Activated T-cell treated with anti-CD3 and anti-CD28 coated beads, Interleukin-2, amount 50 U/mL, for 4 hours (primary cell): Measurements from ENCODE around the gene GARIN5B. TPM values are rescaled to one million over a fixed set of nuclear protein-coding genes. Genes with fewer than 3 reads are reported as not detected.

ENCODE experiments used
- ATAC-seq, 2 donors: fragments of 200-7000 bp; cut with Tn5 transposase; one replicate each; pipeline ENCODE4 v1.10.0; 2021
- DNase-seq: peaks from one replicate; pipeline ENCODE4 v3.0.0-alpha.2; 2020
- H3K27me3 Mint-ChIP-seq: one replicate; pipeline ENCODE4 v1.8.0; 2021; ENCODE audit warnings: low read depth, mixed read lengths
- H3K36me3 Mint-ChIP-seq: one replicate; pipeline ENCODE4 v1.8.0; 2022; ENCODE audit warnings: mixed read lengths; ENCODE audit not compliant: insufficient read depth
- H3K4me1 Mint-ChIP-seq: one replicate; pipeline ENCODE4 v1.8.0; 2021; ENCODE audit warnings: low read depth, mixed read lengths
- H3K4me3 Mint-ChIP-seq: one replicate; pipeline ENCODE4 v1.8.0; 2021; ENCODE audit warnings: mild to moderate bottlenecking, moderate library complexity, mixed read lengths
- H3K9me3 Mint-ChIP-seq: one replicate; pipeline ENCODE4 v1.8.0; 2021; ENCODE audit warnings: mixed read lengths
- total RNA-seq, 3 donors: library from RNA; stranded (reverse); gene quantifications; one replicate each; pipeline ENCODE4 v1.2.1, GENCODE V29; 2021

GARIN5B gene
- total RNA-seq, 3 donors from 2014 or later = not detected

DNA sequence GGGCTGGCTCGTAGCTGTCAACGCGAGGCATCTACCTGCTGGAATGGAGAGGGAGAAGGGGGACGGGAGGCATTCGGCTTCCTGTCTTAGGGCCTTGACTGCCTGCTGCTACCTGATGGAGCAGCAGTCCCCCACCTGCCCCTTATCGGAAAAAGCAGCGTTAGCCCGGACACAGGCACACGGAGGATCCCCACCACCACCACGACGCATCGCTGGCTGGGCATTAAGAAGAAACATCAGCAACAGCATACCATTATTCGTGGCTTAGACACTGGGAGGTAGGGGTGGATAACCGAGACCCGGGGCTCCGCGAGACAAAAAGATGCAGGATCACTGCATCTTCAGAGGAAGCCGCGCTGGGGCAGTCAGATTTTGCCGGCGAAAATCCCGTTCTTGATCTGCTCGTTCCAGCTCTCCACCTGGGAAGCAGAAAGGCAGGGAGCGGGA lies 9.7 kb downstream of the GARIN5B start:
- Mint-ChIP-seq H3K4me3 (peak overlapping the region; percentile 75), H3K4me1 (peaks cover 19% of the 10 kb centered on the region), H3K27me3 (peaks cover 50% of the 10 kb centered on the region), H3K9me3 (no peaks in the 10 kb centered on the region), H3K36me3 (no peaks in the 10 kb centered on the region)
- no peak for DNase-seq
- ATAC-seq = peak in 1 of 2 donors; percentile 16

DNA sequence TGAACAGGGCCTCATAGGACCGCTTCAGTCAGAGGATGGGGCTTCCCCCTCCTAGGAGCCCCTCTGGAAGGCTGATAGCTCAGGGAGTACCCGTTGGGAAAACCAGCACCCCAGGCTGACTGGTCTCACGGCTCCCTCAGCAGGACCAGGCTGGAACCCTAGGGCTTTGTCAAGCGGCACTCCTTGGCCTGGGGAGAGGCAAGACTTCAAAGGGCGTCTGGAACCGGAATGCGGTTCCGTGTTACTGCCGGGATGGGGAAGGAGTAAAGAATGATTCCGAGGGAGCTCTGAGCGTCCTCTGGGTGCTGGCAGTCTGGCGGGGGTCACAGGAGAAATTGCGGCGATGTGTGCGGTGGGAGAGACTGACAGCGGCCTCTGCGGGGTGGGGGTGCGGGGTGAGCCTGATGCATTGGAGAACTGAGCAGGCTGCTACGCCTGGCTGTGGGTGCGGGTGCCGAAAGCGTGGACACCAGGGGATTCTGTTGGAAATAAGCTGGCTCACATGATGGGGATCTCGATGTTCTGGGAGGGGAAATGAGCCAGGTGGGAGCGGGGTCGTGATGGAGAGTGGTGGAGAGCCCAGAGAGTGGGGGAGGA lies 10.4 kb downstream of the GARIN5B start:
- no peaks in the 10 kb centered on the region for H3K9me3 Mint-ChIP-seq
- H3K27me3 Mint-ChIP-seq = peaks cover 50% of the 10 kb centered on the region
- no peaks in the 10 kb centered on the region for H3K36me3 Mint-ChIP-seq
- H3K4me1 Mint-ChIP-seq = peaks cover 19% of the 10 kb centered on the region
- DNase-seq (no peak), ATAC-seq (no peak)
- H3K4me3 Mint-ChIP-seq = peak overlapping the region; percentile 52

DNA sequence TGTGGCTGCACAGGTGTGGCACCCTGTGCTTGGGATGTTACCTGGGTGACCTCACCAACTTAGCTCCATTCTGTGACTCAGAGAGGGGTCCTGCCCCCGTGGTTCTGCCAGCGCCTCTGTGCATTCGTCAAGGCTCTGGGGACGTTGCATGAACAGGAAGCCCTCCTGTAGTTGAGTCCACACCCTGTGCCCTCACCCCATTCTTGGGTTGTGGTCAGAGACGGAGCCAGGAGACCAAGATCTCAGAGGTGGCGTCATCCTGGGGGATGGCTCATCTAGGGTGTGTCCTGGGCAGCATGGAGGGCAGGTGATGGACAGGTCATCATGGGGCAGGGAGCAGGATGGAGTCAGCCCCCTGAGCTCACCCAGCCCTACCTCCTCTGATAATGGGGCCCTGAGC lies 11.0 kb downstream of the GARIN5B start:
- peaks cover 44% of the 10 kb centered on the region for H3K27me3 Mint-ChIP-seq
- DNase-seq = no peak
- no peak for ATAC-seq
- H3K9me3 Mint-ChIP-seq = no peaks in the 10 kb centered on the region
- no peaks in the 10 kb centered on the region for H3K36me3 Mint-ChIP-seq
- H3K4me1 Mint-ChIP-seq = peaks cover 19% of the 10 kb centered on the region
- no peak overlapping the region for H3K4me3 Mint-ChIP-seq

DNA sequence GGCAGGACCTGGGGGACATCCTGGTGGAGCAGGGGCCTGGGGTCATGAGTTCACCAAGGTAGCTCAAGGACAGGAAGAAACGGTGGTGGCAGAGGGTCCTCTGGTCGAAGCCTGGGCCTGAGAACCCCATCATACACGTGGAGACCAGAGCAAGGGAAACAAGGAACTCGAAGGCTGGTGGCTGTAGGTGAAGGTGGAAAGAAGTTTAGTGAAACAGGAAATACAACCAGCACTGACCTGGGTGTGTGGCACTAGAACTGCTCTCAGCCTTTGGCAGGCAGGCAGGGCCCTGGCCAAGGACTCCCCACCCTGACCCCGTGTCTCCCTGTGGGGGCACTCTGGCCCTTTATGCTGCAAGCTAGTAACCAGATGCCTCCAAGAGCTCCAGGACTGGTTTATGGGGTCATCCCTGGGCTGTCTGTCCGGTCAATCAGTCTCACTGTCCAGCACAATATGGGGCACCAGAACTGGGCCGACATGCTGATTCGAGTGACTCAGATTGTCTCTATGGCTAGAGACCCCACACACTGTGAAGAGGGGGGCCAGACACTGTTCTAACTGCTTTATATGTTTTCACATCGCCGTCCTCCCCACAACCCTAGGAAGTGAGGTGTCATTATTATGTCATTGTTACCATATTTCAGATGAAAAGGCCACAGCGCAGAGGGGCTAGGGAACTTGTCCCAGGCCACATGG lies 12.3 kb downstream of the GARIN5B start:
- H3K27me3 Mint-ChIP-seq = peaks cover 38% of the 10 kb centered on the region
- no peaks in the 10 kb centered on the region for H3K9me3 Mint-ChIP-seq
- DNase-seq (no peak), ATAC-seq (no peak)
- peaks cover 19% of the 10 kb centered on the region for H3K4me1 Mint-ChIP-seq
- H3K4me3 Mint-ChIP-seq = no peak overlapping the region
- H3K36me3 Mint-ChIP-seq = no peaks in the 10 kb centered on the region

DNA sequence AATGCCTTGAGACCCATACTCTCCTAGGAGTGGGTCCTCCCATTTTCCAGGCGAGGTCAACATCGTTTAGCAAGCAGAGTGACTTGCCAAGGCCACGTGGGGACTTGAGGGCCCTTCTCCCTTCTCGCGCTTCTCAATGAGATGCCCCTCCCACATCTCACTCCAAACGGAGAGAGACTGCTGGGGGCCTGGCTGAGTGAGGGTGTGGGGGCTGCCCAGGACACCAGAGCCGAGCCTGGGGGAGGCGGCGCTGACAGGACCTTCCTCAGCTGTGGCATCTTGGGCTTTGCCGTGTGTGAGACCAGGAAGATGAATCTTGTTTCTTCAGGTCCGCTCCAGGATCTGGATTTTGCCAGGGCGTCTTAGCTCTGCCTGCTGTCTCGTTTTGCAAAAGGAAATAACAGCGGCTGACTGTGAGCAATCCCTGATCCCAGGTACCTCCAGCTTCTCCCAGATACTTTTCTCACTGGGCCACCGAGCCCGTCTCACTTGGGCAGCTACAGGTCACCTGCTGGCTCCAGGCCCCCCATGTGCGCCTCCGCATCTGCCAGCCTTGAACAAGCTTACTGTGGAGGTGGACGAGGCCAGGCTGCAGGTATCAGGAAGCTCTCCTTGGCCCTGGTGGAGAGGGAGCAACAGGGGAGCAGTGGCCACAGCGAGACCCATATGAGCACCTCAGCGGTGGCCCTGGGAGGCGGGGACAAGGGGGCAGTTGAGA lies 14.6 kb downstream of the GARIN5B start:
- DNase-seq = no peak
- ATAC-seq = no peak
- Mint-ChIP-seq H3K4me3 (no peak overlapping the region), H3K27me3 (peaks cover 32% of the 10 kb centered on the region), H3K4me1 (peaks cover 14% of the 10 kb centered on the region), H3K36me3 (peaks cover 6% of the 10 kb centered on the region), H3K9me3 (no peaks in the 10 kb centered on the region)

DNA sequence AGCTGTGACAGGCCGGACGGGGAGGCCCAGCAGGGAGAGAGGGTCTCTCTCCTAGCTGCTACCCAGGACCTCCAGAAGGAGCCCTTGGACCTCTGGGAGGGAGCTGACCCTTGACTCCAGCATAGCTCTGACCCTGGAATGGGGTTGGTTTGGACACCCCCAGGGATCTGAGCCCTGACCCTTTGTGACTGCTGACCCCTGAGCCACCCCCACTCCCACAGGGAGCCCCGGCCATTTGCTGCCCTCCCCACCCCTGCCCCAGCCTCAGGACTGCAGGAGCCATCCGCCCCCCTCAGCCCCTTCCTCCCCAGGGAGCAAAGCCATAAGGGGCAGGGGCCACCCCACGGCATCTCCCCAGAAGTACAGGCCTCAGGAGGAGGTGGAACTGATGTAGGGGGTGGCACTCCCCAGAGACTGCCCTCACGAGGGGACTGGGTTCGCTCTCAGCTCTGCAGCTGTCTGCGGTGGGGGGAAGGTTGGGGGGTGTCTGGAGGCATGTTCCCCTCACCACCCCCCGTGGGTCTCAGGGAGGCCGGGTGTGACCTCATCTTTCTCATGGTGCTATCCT lies 15.5 kb downstream of the GARIN5B start:
- peaks cover 23% of the 10 kb centered on the region for H3K27me3 Mint-ChIP-seq
- peaks cover 6% of the 10 kb centered on the region for H3K36me3 Mint-ChIP-seq
- no peaks in the 10 kb centered on the region for H3K9me3 Mint-ChIP-seq
- H3K4me1 Mint-ChIP-seq = peaks cover 4% of the 10 kb centered on the region
- no peak for ATAC-seq
- DNase-seq = no peak
- H3K4me3 Mint-ChIP-seq = no peak overlapping the region

DNA sequence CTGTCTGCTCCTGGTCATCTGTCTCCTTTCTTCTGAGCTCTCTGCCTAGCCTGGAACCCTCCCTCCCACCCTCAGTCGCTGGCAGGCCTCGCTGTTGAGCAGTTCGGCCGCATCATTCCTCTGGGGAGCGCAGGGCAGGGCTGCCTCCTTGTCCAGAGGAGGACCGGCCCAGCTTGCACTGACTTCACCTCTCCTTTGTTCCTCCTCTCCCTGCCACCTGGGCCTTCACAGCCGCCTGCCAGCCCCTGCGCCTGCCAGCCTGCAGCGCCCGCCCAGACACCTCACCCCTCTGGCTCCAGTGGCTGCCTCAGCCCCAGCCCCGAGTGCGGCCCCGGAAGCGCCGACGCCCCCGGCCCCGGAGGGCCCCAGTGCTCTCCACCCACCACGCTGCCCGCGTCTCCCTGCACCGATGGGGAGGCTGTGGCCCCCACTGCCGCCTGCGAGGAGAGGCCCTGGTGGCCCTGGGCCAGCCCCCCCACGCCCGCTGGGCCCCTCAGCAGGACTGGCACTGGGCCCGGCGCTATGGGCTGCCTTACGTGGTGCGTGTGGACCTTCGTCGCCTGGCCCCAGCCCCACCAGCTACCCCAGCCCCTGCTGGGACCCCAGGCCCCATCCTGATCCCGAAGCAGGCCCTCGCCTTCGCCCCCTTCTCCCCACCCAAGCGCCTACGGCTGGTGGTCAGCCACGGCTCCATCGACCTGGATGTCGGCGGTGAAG lies 16.2 kb downstream of the GARIN5B start:
- peaks cover 16% of the 10 kb centered on the region for H3K27me3 Mint-ChIP-seq
- H3K4me1 Mint-ChIP-seq = peaks cover 3% of the 10 kb centered on the region
- peaks cover 6% of the 10 kb centered on the region for H3K36me3 Mint-ChIP-seq
- no peak overlapping the region for H3K4me3 Mint-ChIP-seq
- no peaks in the 10 kb centered on the region for H3K9me3 Mint-ChIP-seq
- DNase-seq = no peak
- ATAC-seq = no peak

DNA sequence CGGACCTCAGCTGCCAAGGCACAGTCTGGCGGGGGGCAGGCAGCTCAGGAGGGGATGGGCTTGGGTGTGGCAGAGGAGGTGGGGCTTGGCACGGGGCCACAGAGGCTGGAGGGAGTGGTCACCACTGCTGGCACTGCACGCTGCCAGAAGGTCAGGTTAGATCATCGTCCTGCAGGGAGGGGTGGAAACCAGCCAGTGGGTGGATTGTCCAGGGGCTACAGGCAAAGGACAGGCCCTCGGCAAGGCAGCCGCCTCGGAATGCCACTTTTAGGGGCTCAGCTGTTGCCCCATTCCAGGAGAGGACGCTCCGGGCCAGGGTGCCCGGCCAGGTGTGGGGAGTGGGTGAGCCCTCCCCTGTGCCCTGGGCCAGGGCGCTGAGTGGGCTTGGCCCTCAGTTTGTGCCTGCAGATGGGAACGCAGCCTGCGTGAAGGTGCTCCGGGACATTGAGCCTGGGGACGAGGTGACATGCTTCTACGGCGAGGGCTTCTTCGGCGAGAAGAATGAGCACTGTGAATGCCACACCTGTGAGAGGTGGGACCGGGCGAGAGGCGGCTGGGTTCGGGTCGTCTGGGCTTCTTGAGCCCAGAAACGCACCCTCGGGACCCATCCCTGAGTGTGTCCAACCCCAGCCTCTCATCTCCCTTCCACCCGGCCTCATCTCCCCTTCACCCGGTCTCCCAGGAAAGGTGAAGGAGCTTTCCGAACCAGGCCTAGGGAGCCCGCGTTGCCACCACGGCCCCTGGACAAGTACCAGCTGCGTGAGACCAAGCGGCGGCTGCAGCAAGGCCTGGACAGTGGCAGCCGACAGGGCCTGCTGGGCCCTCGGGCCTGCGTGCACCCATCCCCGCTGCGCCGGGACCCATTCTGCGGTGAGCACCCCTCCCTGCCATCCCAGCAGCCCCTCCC lies 17.0 kb downstream of the GARIN5B start:
- Mint-ChIP-seq H3K4me3 (no peak overlapping the region), H3K9me3 (no peaks in the 10 kb centered on the region), H3K36me3 (peaks cover 6% of the 10 kb centered on the region), H3K27me3 (peaks cover 8% of the 10 kb centered on the region), H3K4me1 (peaks cover 4% of the 10 kb centered on the region)
- DNase-seq = no peak
- no peak for ATAC-seq

DNA sequence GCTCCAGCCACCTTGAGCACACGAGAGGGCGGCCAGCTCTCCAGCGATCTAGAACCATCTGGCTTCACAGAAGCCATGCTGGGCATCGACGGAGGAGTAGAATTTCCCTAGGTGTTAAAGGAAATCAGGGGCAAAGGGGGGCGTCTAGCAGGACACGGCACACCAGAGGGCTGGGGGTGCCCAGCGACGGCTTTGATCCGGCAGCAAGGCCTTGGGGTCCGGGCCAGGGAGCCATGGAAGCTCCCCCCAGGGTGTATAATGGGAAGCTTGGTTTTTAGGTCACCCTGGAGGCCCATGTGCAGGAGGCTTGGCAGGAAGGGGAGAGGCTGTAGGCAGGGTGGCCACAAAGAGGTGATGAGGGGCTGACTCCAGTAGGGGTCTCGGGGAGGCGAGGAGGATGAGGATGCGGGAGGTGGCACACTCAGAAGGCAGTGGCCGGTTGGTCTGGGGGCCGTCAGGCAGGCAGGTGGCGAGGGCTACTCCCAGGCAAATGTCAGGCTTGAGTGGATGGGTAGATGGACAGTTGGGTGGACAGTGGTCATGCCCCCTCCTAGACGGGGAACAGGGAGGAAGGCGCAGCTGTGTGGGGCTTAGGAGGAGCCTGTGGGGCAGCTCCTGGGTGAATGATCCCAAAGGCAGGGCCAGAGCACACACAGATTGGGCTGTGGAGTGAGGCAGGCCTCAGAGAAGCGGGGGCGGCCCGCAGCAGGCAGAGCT lies 17.8 kb downstream of the GARIN5B start:
- no peaks in the 10 kb centered on the region for H3K9me3 Mint-ChIP-seq

DNA sequence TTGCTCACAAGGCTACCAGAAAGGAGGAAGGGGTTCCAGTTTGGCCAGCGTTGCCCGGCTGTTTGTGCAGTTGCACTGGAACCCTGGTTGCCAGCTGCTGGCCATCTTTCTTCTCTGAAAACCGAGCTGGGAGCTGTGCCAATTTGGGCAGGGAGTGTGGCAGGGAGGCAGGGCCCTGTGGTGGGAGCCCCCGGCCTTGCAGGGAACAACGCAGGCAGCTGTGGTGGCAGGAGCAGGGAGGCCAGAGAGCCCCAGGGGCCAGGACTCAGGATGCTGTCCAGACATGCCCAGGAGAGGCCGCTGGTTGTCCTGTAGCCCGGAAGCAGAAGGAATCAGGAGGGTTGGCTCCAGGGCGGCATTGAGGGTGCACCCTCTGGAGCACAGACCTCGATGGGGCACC lies 18.6 kb downstream of the GARIN5B start:
- ATAC-seq (no peak), DNase-seq (no peak)
- no peaks in the 10 kb centered on the region for H3K27me3 Mint-ChIP-seq
- H3K36me3 Mint-ChIP-seq = peaks cover 6% of the 10 kb centered on the region
- H3K4me3 Mint-ChIP-seq = no peak overlapping the region
- H3K9me3 Mint-ChIP-seq = no peaks in the 10 kb centered on the region
- H3K4me1 Mint-ChIP-seq = peaks cover 15% of the 10 kb centered on the region

More for the DNA sequence above, 17.8 kb downstream of the GARIN5B start:
- Mint-ChIP-seq H3K36me3 (peaks cover 6% of the 10 kb centered on the region), H3K27me3 (peaks cover under 1% of the 10 kb centered on the region), H3K4me3 (no peak overlapping the region), H3K4me1 (peaks cover 12% of the 10 kb centered on the region)
- ATAC-seq (no peak), DNase-seq (no peak)

DNA sequence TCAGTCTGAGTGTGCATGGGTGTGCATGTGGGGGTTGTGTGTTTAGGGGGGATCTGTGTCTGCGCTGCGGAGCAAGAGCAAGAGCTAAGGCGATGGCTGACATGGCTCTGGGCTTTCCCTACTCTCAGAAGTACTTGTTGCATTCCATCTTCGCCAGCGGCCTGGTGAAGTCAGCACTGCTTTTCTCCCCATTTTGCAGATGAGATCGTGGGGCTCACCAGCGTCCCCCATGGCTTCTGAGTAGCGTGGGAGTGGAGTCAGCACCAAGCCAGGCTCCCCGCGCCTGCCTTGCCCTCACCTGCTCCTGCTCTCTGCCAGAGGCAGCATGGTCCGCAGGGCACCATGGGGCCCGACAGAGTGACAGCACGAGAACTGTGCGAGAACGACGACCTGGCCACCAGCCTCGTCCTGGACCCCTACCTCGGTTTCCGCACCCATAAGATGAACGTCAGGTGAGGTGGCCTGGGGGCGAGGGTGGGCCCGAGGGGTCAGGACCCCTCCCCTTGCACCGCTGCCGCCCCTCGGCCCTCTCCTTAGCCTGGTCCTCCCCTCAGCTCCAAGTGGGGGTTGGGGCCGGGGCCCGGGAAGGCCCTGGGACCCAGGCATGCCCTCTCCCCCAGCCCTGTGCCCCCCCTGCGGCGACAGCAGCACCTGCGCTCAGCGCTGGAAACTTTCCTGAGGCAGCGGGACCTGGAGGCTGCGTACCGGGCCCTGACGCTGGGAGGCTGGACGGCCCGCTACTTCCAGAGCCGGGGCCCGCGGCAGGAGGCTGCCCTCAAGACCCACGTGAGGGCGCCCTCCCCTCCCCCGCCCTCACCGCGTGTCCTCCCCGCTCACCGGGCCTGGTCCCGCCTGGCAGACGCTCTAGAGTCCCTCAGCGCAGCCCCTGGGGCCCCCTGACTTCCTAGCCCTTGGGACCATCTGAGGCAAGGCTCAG lies 21.2 kb downstream of the GARIN5B start:
- ATAC-seq (no peak), DNase-seq (no peak)
- H3K27me3 Mint-ChIP-seq = no peaks in the 10 kb centered on the region
- H3K36me3 Mint-ChIP-seq = peaks cover 6% of the 10 kb centered on the region
- H3K4me1 Mint-ChIP-seq = peaks cover 22% of the 10 kb centered on the region
- H3K9me3 Mint-ChIP-seq = no peaks in the 10 kb centered on the region
- peak overlapping the region; percentile 38 for H3K4me3 Mint-ChIP-seq

DNA sequence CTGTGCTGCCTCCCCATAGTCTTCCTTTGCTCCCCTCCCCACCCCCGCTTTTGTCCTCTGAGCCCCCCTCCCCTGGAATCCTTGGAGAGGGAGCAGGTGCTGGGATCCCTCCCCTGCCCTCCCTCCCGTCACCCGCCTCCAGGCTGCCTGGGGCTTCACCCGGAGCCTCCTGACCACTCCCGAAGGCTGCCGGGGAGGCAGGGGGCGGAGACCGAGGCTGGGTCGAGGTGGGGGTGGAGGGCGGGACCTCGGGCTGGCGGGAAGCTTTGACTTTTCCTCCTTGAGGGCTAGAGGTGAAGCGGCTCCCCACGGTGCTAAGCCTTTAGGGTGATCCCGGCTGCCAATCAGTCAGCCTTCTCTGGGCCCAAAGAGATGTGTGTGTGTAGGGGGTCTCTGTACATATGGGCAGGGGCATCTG lies 21.9 kb downstream of the GARIN5B start:
- H3K4me1 Mint-ChIP-seq = peaks cover 22% of the 10 kb centered on the region
- no peak for ATAC-seq
- DNase-seq = peak; percentile 29
- peak overlapping the region; percentile 80 for H3K4me3 Mint-ChIP-seq
- peaks cover 6% of the 10 kb centered on the region for H3K36me3 Mint-ChIP-seq
- no peaks in the 10 kb centered on the region for H3K27me3 Mint-ChIP-seq
- no peaks in the 10 kb centered on the region for H3K9me3 Mint-ChIP-seq
